A549 (cell line): Measurements from ENCODE around the gene ASAP2. TPM values are rescaled to one million over a fixed set of nuclear protein-coding genes. Genes with fewer than 3 reads are reported as not detected.

Experiments used
- ATAC-seq, 2 experiments: fragments of 200-7000 bp in 1 of 2; fragments of >200 bp in 1 of 2; cut with Nextera tagmentation in 1 of 2; cut with Tn5 transposase in 1 of 2; 3 replicates each; pipeline versions ENCODE4 v1.8.0 to v1.9.1; 2018 to 2020; ENCODE audit warnings: mild to moderate bottlenecking in 1 of 2, moderate library complexity in 1 of 2
- CTCF ChIA-PET: fragments of 300-600 bp; sonication (Branson Sonifier 250); formaldehyde crosslinking; extraction: SDS; loops from one replicate; lab custom pipeline; 2021; ENCODE audit warnings: antibody characterized with exemption, inconsistent platforms; lab: Yijun Ruan, JAX
- POLR2A ChIA-PET: fragments of 350-600 bp; formaldehyde crosslinking; extraction: SDS; loops from one replicate; lab custom pipeline; 2021; ENCODE audit warnings: antibody characterized with exemption, inconsistent platforms; lab: Yijun Ruan, JAX
- DNase-seq, 2 experiments: peaks; one replicate each; pipeline versions ENCODE4 v3.0.0 to v3.0.0-alpha.2; 2011 to 2016; ENCODE audit warnings: low read depth in 1 of 2, low spot score in 1 of 2
- FAIRE-seq: peaks from 2 replicates; lab custom pipeline; 2011; peaks lifted over from hg19 to GRCh38; lab: Jason Lieb, UNC
- H3K27ac ChIP-seq, 2 experiments: fragments of >200 bp; sonication (Bioruptor Twin); formaldehyde crosslinking; 3 replicates each; pipeline ENCODE4 v1.5.1; 2016 to 2017
- H3K4me1 ChIP-seq: fragments of >200 bp; sonication (Bioruptor Twin); formaldehyde crosslinking; 3 replicates; pipeline ENCODE4 v1.6.1; 2016
- H3K4me2 ChIP-seq: fragments of >200 bp; sonication (Bioruptor Twin); formaldehyde crosslinking; 3 replicates; pipeline ENCODE4 v1.6.1; 2016
- H3K4me3 ChIP-seq: fragments of >200 bp; sonication (Bioruptor Twin); formaldehyde crosslinking; 3 replicates; pipeline ENCODE4 v1.5.1; 2016
- H3K9me3 ChIP-seq: fragments of >200 bp; sonication (Bioruptor Twin); formaldehyde crosslinking; 3 replicates; pipeline ENCODE4 v1.6.1; 2016
- CBX2 ChIP-seq: fragments of 200-600 bp; sonication (generic); IDR thresholded peaks from 2 replicates; pipeline ENCODE4 v1.6.1; 2016; ENCODE audit warnings: low read depth, mild to moderate bottlenecking, borderline replicate concordance
- CBX8 ChIP-seq: fragments of 200-600 bp; sonication (generic); IDR thresholded peaks from 2 replicates; pipeline ENCODE4 v1.6.1; 2016
- CHD2 ChIP-seq: fragments of 150-350 bp; IDR thresholded peaks from 2 replicates; pipeline ENCODE4 v1.6.1; 2014; ENCODE audit warnings: low read length; ENCODE audit not compliant: partially characterized antibody
- HOXA7 ChIP-seq: fragments of 250-450 bp; sonication (Bioruptor Pico); IDR thresholded peaks from 2 replicates; pipeline ENCODE4 v1.5.0; 2020; ENCODE audit warnings: mild to moderate bottlenecking, moderate library complexity
- HOXB5 ChIP-seq: fragments of 250-450 bp; sonication (Bioruptor Pico); IDR thresholded peaks from 2 replicates; pipeline ENCODE4 v1.5.0; 2020; ENCODE audit warnings: mild to moderate bottlenecking, moderate library complexity
- JUNB ChIP-seq: fragments of >200 bp; sonication (Bioruptor Twin); formaldehyde crosslinking; IDR thresholded peaks from 2 replicates; pipeline ENCODE4 v1.6.1; 2016
- KDM5A ChIP-seq: fragments of 200-600 bp; sonication (generic); IDR thresholded peaks from 2 replicates; pipeline ENCODE4 v1.6.1; 2016; ENCODE audit warnings: antibody characterized with exemption, mild to moderate bottlenecking
- PHF8 ChIP-seq: fragments of 200-600 bp; sonication (generic); IDR thresholded peaks from 2 replicates; pipeline ENCODE4 v1.6.1; 2016; ENCODE audit warnings: low read depth, mild to moderate bottlenecking, antibody characterized with exemption, moderate library complexity, borderline replicate concordance
- POLR2A ChIP-seq: IDR thresholded peaks from 2 replicates; pipeline ENCODE4 v1.6.1; 2012; ENCODE audit warnings: mild to moderate bottlenecking, low read length
- RAD21 ChIP-seq, 2 experiments: fragments of >200 bp in 1 of 2; sonication (Bioruptor Twin) in 1 of 2; formaldehyde crosslinking in 1 of 2; IDR thresholded peaks in 1 of 2; conservative IDR thresholded peaks in 1 of 2; 2 replicates in 1 of 2; 3 replicates in 1 of 2; pipeline ENCODE4 v1.6.1; 2012 to 2018; ENCODE audit warnings: inconsistent platforms in 1 of 2
- RCOR1 ChIP-seq: fragments of 150-350 bp; IDR thresholded peaks from 2 replicates; pipeline ENCODE4 v1.6.1; 2014; ENCODE audit warnings: antibody characterized with exemption, low read length, low read depth
- SMC3 ChIP-seq: fragments of >200 bp; sonication (Bioruptor Twin); formaldehyde crosslinking; IDR thresholded peaks from 3 replicates; pipeline ENCODE4 v1.6.1; 2018; ENCODE audit warnings: inconsistent platforms
- ZC3H11A ChIP-seq: fragments of 450-650 bp; IDR thresholded peaks from 2 replicates; pipeline ENCODE4 v1.6.1; 2014; ENCODE audit warnings: antibody characterized with exemption, mild to moderate bottlenecking
- ZFP36 ChIP-seq: fragments of 450-650 bp; IDR thresholded peaks from 2 replicates; pipeline ENCODE4 v1.6.1; 2014; ENCODE audit warnings: borderline replicate concordance; ENCODE audit not compliant: partially characterized antibody
- WGBS: methylation state at CpG from one replicate; pipeline ENCODE4 v1.1.6; 2017; ENCODE audit errors: missing lambda C conversion rate; 5-methylcytosine and 5-hydroxymethylcytosine counted together
- polyA plus RNA-seq, 4 experiments: library from polyadenylated mRNA; depleted of rRNA in 3 of 4; stranded (reverse); fragments of >200 nt; fragmentation: RNase III in 1 of 4; extraction: RNeasy Plus Mini Kit Qiagen cat#74134 plus additional on column Dnase treatment in 1 of 4; gene quantifications; 2 replicates in 3 of 4; 3 replicates in 1 of 4; pipeline ENCODE4 v1.2.3, GENCODE V29; 2011 to 2017
- TF ChIP-seq, protein P1 (sequence below): fragments of 250-450 bp; sonication (Bioruptor Pico); IDR thresholded peaks from 2 replicates; pipeline ENCODE4 v1.5.0; 2020; ENCODE audit warnings: low read depth, mild to moderate bottlenecking, moderate library complexity

Gene ASAP2
- polyA plus RNA-seq, 2 of the 4 experiments (the other 2 are of a cell fraction), result 17.8 to 27.9 TPM

DNA sequence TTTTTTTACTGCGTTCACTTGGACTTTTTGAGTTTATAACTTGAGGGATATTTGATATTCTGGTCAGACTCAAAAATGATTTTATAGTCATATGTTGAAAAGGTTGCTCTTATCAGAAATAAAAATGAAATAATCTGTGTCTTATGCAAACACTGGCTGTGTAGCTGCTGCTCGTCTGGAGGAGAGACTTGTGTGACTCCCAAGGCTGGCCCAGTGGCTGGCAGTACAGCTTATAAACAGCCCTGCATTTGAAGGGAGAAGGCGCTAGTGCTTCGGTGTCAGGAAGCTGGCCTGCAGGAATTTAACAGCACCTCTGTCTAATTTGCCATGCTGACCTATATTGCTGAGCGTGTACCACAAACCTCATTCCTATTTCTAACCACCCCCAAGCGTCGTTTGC is 74.5 kb downstream of the ASAP2 start:
- CTCF ChIA-PET, result interaction anchor here (1.1 to 1.6 kb wide), 3 partner anchors 26 to 76 kb away, joined by 3 to 6 read pairs (median 3); no protein-coding TSS in a partner anchor
- TF ChIP-seq POLR2A (no peak), RAD21 (conservative IDR thresholded peaks at IDR 0.05 in 1 of 2, IDR thresholded peaks at IDR 0.05 in 1 of 2) (no peak), RCOR1 (no peak), JUNB (no peak), CBX2 (no peak)
- ATAC-seq (no peak), DNase-seq (no peak), FAIRE-seq (no peak)
- POLR2A ChIA-PET, result no interaction called here
- H3K9me3 ChIP-seq, result no peaks in the 10 kb centered on the region
- no peak overlapping the region for H3K27ac ChIP-seq
- no peak overlapping the region for H3K4me3 ChIP-seq
- H3K4me1 ChIP-seq, result peaks cover 22% of the 10 kb centered on the region
- WGBS, result 84% methylated on average over 7 of the region's 7 CpGs
- H3K4me2 ChIP-seq, result no peak overlapping the region

DNA sequence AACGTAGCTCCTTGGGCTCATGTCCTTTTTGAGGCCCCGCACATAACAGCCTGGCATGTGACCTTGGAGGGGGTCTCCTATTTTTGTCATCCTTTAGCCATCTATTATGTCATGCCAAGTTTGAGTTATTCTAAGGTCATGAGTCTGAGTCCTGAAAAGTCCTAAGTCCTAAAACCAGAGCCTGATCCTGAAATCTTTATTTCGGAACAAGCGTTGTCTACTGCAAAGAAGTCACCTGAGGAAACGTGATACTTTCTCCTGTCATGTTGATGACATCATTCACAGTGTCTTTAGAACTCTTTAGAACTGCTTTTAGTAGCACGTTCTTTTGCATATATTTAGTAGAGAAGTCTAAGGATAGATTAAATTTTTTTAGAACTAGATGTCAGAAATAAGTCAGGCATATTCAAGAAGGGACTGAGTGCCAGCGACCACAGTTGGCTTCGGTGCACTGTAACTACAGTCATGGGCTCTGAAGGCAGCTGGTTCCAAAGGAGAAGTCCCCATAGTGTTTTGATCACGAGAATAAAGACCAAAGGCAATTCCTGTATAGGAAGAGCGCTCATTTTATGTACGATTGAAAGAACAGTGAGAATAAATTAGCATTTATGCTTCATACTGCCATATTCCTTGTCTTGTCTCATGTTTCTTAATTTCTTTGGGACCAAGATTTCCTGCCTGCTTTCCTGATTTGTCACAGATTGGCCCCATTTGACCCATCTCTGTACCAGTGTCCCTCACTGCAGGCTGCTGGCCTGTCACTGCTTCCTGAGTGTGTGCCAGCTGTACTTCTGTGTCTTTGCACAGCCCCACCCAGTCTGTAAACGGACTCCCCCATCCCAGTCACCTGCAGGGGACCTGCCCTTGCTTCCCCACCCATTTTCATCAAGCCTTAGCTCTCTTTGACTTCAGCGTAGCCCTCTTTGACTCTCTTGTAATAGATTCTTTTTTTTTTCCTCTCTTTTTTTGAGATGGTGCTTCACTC is 75.8 kb downstream of the ASAP2 start:
- H3K9me3 ChIP-seq, result no peaks in the 10 kb centered on the region
- FAIRE-seq (no peak), ATAC-seq (no peak), DNase-seq (no peak)
- H3K27ac ChIP-seq, result peak overlapping the region in 1 of 2 experiments; percentile 22; a peak in 1 of 6 replicates
- peaks cover 34% of the 10 kb centered on the region for H3K4me1 ChIP-seq
- POLR2A ChIA-PET, result no interaction called here
- H3K4me2 ChIP-seq, result no peak overlapping the region
- no peak overlapping the region for H3K4me3 ChIP-seq
- CTCF ChIA-PET, result interaction anchor here (1.6 kb wide), 1 partner anchor 51 kb away, joined by 6 read pairs; no protein-coding TSS in a partner anchor
- 86% methylated on average over 13 of the region's 13 CpGs for WGBS
- no peak for TF ChIP-seq RAD21 (conservative IDR thresholded peaks at IDR 0.05 in 1 of 2, IDR thresholded peaks at IDR 0.05 in 1 of 2)
- no peak for TF ChIP-seq ZC3H11A
- no peak for TF ChIP-seq PHF8

DNA sequence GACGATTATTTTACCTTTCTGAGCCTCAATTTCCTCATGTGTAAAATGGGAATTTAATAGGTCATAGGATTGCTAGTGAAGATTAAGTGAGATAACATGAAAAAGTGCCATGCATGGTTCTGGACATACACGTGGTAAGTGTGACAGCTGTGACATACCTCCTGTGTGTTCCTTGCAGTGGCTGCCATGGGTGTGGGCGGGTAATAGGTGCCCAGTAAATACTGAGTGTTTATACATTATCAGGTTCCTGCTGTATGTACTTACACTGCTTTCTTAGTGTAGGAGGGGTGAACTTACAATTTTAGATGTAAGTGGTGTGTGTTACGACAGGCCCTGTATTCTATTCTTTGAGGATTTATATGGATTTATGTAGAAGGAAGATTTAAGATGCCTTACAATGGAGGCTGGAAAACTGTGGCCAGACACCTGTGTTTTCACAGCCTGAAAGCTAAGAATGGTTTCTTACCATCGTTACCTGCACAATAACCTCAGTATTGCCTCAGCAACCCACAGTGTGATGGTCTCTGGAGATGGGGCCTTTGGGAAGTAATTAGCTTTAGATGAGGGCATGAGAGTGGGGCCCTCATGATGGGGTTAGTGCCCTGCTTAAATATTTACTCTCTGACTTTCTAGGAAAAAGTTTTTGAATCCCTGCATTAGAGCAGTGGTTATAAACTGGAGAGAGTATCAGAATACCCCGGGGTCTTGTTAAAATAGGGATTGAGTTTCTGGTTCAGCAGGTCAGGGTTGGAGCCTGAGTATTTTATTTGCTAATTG is 78.1 kb downstream of the ASAP2 start:
- FAIRE-seq (no peak), DNase-seq (no peak), ATAC-seq (no peak)
- Histone ChIP-seq H3K4me1 (peaks cover 56% of the 10 kb centered on the region), H3K4me3 (no peak overlapping the region), H3K9me3 (no peaks in the 10 kb centered on the region), H3K4me2 (peak overlapping the region; percentile 77; the same call in 2 of the 3 replicates), H3K27ac (peak overlapping the region; percentile 78 to 87; a peak in 4 of 6 replicates)
- POLR2A ChIA-PET, result no interaction called here
- TF ChIP-seq KDM5A (no peak), CBX8 (no peak), SMC3 (no peak), HOXA7 (CRISPR knock-in tag) (no peak), CHD2 (no peak)
- TF ChIP-seq, protein P1, sequence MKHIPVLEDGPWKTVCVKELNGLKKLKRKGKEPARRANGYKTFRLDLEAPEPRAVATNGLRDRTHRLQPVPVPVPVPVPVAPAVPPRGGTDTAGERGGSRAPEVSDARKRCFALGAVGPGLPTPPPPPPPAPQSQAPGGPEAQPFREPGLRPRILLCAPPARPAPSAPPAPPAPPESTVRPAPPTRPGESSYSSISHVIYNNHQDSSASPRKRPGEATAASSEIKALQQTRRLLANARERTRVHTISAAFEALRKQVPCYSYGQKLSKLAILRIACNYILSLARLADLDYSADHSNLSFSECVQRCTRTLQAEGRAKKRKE (CRISPR knock-in tag), result no peak
- 70% methylated on average over 6 of the region's 6 CpGs for WGBS
- CTCF ChIA-PET, result interaction anchor here (0.6 to 2.0 kb wide), 9 partner anchors 14 to 147 kb away, joined by 3 to 5 read pairs (median 3); no protein-coding TSS in a partner anchor

DNA sequence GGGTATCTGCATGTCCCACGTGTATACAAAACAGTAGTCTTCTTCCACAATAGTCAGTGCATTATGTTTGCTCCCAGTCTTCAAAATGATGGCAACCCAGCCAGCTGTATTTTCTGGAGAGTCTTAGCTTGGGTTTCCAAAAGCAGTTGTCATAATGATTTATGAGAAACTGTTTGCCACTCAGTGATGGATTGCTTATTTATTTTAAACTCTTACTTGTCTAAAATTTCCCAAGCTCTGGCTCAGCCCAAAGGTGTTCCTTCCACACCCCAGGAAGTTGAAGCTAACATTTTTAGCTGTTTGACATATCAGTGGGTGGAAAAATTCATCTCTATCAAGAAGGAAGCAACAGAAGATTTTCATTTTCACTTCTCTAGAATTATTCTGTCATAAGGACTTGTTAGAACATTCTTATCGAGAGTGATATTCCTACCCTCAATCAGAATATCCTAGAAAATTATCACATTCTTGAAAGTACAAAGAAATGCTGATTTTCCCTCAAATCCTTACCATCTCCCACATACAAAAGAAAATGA is 78.8 kb downstream of the ASAP2 start:
- no peak for DNase-seq
- no peak for ATAC-seq
- Histone ChIP-seq H3K9me3 (no peaks in the 10 kb centered on the region), H3K4me1 (peaks cover 57% of the 10 kb centered on the region), H3K4me3 (no peak overlapping the region), H3K27ac (peak overlapping the region; percentile 78 to 87; a peak in 5 of 6 replicates), H3K4me2 (peak overlapping the region; percentile 77)
- TF ChIP-seq HOXB5 (CRISPR knock-in tag), result peak; percentile 46; the same call in 1 of the 2 replicates
- no peak for TF ChIP-seq ZFP36
- 65% methylated on average over 2 of the region's 2 CpGs for WGBS
- FAIRE-seq, result no peak
- ChIA-PET POLR2A (no interaction called here), CTCF (interaction anchor here (0.6 to 3.7 kb wide), 8 partner anchors 13 to 145 kb away, joined by 3 to 20 read pairs (median 4); no protein-coding TSS in a partner anchor)
